HepG2 (cell line): ENCODE results near the gene CSNK2A2. TPM values are rescaled to one million over a fixed set of nuclear protein-coding genes. Genes with fewer than 3 reads are reported as not detected.

Experiments
- ARID5B ChIP-seq: IDR thresholded peaks from 2 replicates; pipeline ENCODE4 v1.4.0; 2020; ENCODE audit warnings: mild to moderate bottlenecking, missing genetic modification reagents
- ATAD3A ChIP-seq: sonication (generic); formaldehyde crosslinking; IDR thresholded peaks from 2 replicates; pipeline ENCODE4 v1.4.0; 2020; ENCODE audit warnings: missing genetic modification reagents
- BRCA1 ChIP-seq: sonication (generic); formaldehyde crosslinking; IDR thresholded peaks from 2 replicates; pipeline ENCODE4 v1.4.0; 2020; ENCODE audit warnings: missing genetic modification reagents
- MAFK ChIP-seq, 2 experiments: IDR thresholded peaks in 1 of 2; conservative IDR thresholded peaks in 1 of 2; 2 replicates each; pipeline ENCODE4 v1.6.1; 2011; ENCODE audit warnings: improper control_type of control experiment in 2 of 2, low read length in 2 of 2
- RAD21 ChIP-seq: fragments of 450-650 bp; formaldehyde crosslinking; IDR thresholded peaks from 2 replicates; pipeline ENCODE4 v1.5.0; 2020; ENCODE audit warnings: mild to moderate bottlenecking
- SAP130 ChIP-seq: IDR thresholded peaks from 2 replicates; pipeline ENCODE4 v1.6.1; 2016; ENCODE audit warnings: low read depth
- ZFP41 ChIP-seq: sonication (generic); formaldehyde crosslinking; IDR thresholded peaks from 2 replicates; pipeline ENCODE4 v1.4.0; 2020; ENCODE audit warnings: mild to moderate bottlenecking, missing genetic modification reagents, borderline replicate concordance
- ZMYM2 ChIP-seq: sonication (generic); formaldehyde crosslinking; IDR thresholded peaks from 2 replicates; pipeline ENCODE4 v1.8.0; 2022; ENCODE audit warnings: mild to moderate bottlenecking, missing genetic modification reagents
- ZNF407 ChIP-seq: sonication (generic); formaldehyde crosslinking; IDR thresholded peaks from one replicate; pipeline ENCODE4 v1.5.1; 2020; ENCODE audit warnings: mild to moderate bottlenecking, missing genetic modification reagents; ENCODE audit errors: not compliant biosample characterization
- ZNF687 ChIP-seq: sonication (generic); formaldehyde crosslinking; IDR thresholded peaks from 2 replicates; pipeline ENCODE4 v1.5.1; 2020; ENCODE audit warnings: mild to moderate bottlenecking, missing genetic modification reagents, moderate library complexity
- ZNF747 ChIP-seq: sonication (generic); formaldehyde crosslinking; IDR thresholded peaks from 2 replicates; pipeline ENCODE4 v1.8.1; 2023; ENCODE audit warnings: missing genetic modification reagents, mild to moderate bottlenecking, borderline replicate concordance
- polyA plus RNA-seq, 8 experiments: library from polyadenylated mRNA; depleted of rRNA in 3 of 8; stranded (reverse) in 7 of 8; unstranded in 1 of 8; fragments of >200 nt; fragmentation: Illumina TruSeq in 4 of 8; extraction: Trizol in 4 of 8; gene quantifications; 2 replicates each; pipeline versions ENCODE4 v1.2.1 to v1.2.3, GENCODE V29; 2011 to 2016; ENCODE audit warnings: low read depth in 4 of 8, missing spikeins in 1 of 8, mixed read lengths in 1 of 8; ENCODE audit not compliant: insufficient read depth in 1 of 8
- total RNA-seq, 5 experiments: library from RNA; depleted of rRNA; stranded (reverse); fragments of >200 nt; fragmentation: Illumina TruSeq; extraction: Trizol; gene quantifications; 2 replicates each; pipeline ENCODE4 v1.2.3, GENCODE V29; 2016; ENCODE audit warnings: low read depth in 1 of 5

Gene CSNK2A2
- total and polyA plus RNA-seq, 2 of the 13 experiments (the other 11 are each of a cell fraction or from before 2014, with no cell fraction given), result 46.4 to 56.9 TPM

- TF ChIP-seq ZNF687 (CRISPR knock-in tag) (peak; percentile 98), ZMYM2 (peak; percentile 82; the same call in 1 of the 2 replicates), ZFP41 (CRISPR knock-in tag) (no peak; the same call in 1 of the 2 replicates), MAFK (conservative IDR thresholded peaks at IDR 0.05 in 1 of 2, IDR thresholded peaks at IDR 0.05 in 1 of 2; ENCODE audit: low read length in 2 of 2) (no peak), ZNF407 (CRISPR knock-in tag) (no peak), ARID5B (CRISPR knock-in tag) (peak; percentile 79), SAP130 (CRISPR knock-in tag) (peak; percentile 100), BRCA1 (CRISPR knock-in tag) (peak; percentile 30; the same call in 1 of the 2 replicates), ZNF747 (peak; percentile 81; the same call in 1 of the 2 replicates), RAD21 (CRISPR knock-in tag) (peak; percentile 63), ATAD3A (no peak)
Observed at GRCh38 chr16:58129097-58129936, 68.6 kb downstream of the CSNK2A2 start, which contains the start of gene CFAP20 (continued).
